Kidney (tissue), 14 donors: Measurements from ENCODE around the gene CCDC71L. TPM values are rescaled to one million over a fixed set of nuclear protein-coding genes. Genes with fewer than 3 reads are reported as not detected.

Experiments
- DNase-seq, 5 donors: peaks; one replicate each; pipeline ENCODE4 v3.0.0-alpha.2; 2013 to 2020
- FAIRE-seq: peaks from 2 replicates; lab custom pipeline; 2012; peaks lifted over from hg19 to GRCh38; lab: Jason Lieb, UNC
- H3K27ac ChIP-seq, 2 donors: one replicate each; pipeline ENCODE4 v1.7.0; 2013; ENCODE audit warnings: low read depth in 2 of 2, low read length in 2 of 2, inconsistent platforms in 1 of 2
- H3K27me3 ChIP-seq: one replicate; pipeline ENCODE4 v1.7.1; 2013; ENCODE audit warnings: low read length, inconsistent platforms; ENCODE audit not compliant: control insufficient read depth, insufficient read depth
- H3K36me3 ChIP-seq, 3 donors: one replicate each; pipeline versions ENCODE4 v1.7.0 to v1.7.1; 2013; ENCODE audit warnings: low read length in 3 of 3, control low read depth in 1 of 3, inconsistent platforms in 1 of 3; ENCODE audit not compliant: insufficient read depth in 3 of 3, control insufficient read depth in 2 of 3
- H3K4me1 ChIP-seq, 3 donors: one replicate each; pipeline versions ENCODE4 v1.7.0 to v1.7.1; 2013; ENCODE audit warnings: low read length in 3 of 3, inconsistent platforms in 1 of 3, low read depth in 1 of 3; ENCODE audit not compliant: control insufficient read depth in 2 of 3, insufficient read depth in 2 of 3
- H3K4me3 ChIP-seq, 3 donors: one replicate each; pipeline versions ENCODE4 v1.7.0 to v1.8.1; 2013; ENCODE audit warnings: low read length in 3 of 3, control low read depth in 1 of 3, inconsistent platforms in 1 of 3
- H3K9ac ChIP-seq, 3 donors: one replicate each; pipeline versions ENCODE4 v1.7.0 to v1.7.1; 2013; ENCODE audit warnings: low read length in 3 of 3, control low read depth in 1 of 3, inconsistent platforms in 1 of 3
- H3K9me3 ChIP-seq, 3 donors: one replicate each; pipeline versions ENCODE4 v1.7.0 to v1.7.1; 2013; ENCODE audit warnings: low read length in 3 of 3, control low read depth in 1 of 3, inconsistent platforms in 1 of 3; ENCODE audit not compliant: control insufficient read depth in 2 of 3, insufficient read depth in 1 of 3
- intact Hi-C: fragments of 100-400 bp; cut with DNase I; formaldehyde crosslinking; loops from one replicate; pipeline ENCODE4 v1.11.1; 2022
- polyA plus RNA-seq: library from polyadenylated mRNA; stranded (reverse); fragments of 350-450 nt; fragmentation: Illumina TruSeq; extraction: RNeasy Lipid Tissue Mini Kit (QIAGEN cat#74804); gene quantifications from one replicate; pipeline ENCODE4 v1.2.3, GENCODE V29; 2014; ENCODE audit warnings: low read depth, low replicate concordance; ENCODE audit not compliant: insufficient read depth
- total RNA-seq: library from RNA; stranded (reverse); fragmentation: NEBNext Ultra II Directional; extraction: Animal tissue kit (Norgen Biotek cat#: 25700); gene quantifications from one replicate; pipeline ENCODE4 v1.2.1, GENCODE V29; 2021
- TF ChIP-seq, protein P1 (sequence below): IDR thresholded peaks from 3 replicates; pipeline ENCODE4 v1.5.1; 2012; ENCODE audit warnings: mild to moderate bottlenecking, moderate library complexity, borderline replicate concordance; ENCODE audit not compliant: insufficient read depth; ENCODE audit errors: extremely low read depth
- donor health status: control.
- donor health status: control.
- donor health status: control.
- donor health status: control.
- donor health status: control.
- donor health status: DM: yes; HTN: yes; CAD: no.
- donor health status: Normal renal cell carcinoma (clear cell type).

The CCDC71L gene
- total and polyA plus RNA-seq, 2 donors from 2014 or later: 9.4 to 26.2 TPM

GRCh38 chr7:106664343-106664742, 3.4 kb upstream of the CCDC71L start:
- Histone ChIP-seq H3K9me3 (no peaks in the 10 kb centered on the region), H3K27ac (no peak overlapping the region), H3K4me1 (peaks cover 0 to 3% (median 0%) of the 10 kb centered on the region in 3 donors), H3K9ac (no peak overlapping the region), H3K27me3 (no peaks in the 10 kb centered on the region), H3K4me3 (no peak overlapping the region), H3K36me3 (no peaks in the 10 kb centered on the region)
- DNase-seq: no peak
- intact Hi-C loops: loop anchor here (10.0 kb wide), 1 partner anchor 70 kb away; no protein-coding TSS in a partner anchor
- TF ChIP-seq, protein P1, sequence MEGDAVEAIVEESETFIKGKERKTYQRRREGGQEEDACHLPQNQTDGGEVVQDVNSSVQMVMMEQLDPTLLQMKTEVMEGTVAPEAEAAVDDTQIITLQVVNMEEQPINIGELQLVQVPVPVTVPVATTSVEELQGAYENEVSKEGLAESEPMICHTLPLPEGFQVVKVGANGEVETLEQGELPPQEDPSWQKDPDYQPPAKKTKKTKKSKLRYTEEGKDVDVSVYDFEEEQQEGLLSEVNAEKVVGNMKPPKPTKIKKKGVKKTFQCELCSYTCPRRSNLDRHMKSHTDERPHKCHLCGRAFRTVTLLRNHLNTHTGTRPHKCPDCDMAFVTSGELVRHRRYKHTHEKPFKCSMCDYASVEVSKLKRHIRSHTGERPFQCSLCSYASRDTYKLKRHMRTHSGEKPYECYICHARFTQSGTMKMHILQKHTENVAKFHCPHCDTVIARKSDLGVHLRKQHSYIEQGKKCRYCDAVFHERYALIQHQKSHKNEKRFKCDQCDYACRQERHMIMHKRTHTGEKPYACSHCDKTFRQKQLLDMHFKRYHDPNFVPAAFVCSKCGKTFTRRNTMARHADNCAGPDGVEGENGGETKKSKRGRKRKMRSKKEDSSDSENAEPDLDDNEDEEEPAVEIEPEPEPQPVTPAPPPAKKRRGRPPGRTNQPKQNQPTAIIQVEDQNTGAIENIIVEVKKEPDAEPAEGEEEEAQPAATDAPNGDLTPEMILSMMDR: no peak
- no peak for FAIRE-seq

DNA sequence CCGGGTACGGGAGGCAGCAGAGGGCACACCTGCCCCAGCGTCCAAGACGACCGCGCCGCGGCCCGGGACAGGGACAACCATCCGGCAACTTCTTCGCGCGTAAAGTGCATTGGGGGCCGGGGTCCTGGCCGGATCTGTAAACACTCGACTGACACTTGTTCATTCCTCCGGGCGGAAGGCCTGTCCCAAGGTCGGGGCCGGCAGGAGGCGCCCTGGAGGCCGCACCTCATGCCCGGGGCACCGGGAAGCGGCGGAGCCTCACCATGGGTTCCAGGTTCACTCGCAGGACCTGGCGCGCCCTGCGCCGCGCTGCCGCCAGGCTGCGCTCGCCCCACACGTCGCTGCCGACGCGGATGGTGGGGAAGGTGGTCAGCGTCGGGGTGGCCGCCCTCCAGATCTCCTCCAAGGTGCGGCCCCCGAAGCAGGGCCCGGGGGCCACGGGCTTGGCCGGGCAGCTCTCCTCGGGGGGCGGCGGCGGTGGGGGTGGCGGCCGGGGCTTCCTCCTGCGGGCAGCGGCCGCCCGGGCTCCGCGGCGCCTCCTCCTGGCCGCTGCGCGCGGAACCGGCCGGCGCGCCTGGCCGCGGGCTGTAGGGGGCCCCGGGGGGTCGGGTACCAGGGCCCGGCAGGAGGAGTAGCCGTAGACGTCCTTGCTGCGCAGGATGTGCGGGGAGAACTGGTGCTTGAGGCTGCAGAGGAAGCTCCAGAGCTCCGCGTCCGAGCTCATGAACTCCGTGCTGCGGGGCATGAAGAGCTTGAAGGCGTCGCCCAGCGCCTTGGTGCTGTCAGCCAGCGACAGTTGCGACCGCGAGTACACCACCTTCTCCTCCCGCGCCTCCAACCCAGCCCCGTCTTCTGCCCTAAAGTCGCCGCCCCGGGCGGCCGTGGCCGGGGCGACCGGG, 746 bp downstream of the CCDC71L start:
- DNase-seq: peak; percentile 80 to 92 (median 88)
- intact Hi-C loops: loop anchor here (10.0 kb wide), 1 partner anchor 75 kb away; no protein-coding TSS in a partner anchor
- H3K4me1 ChIP-seq: peaks cover 0 to 7% (median 3%) of the 10 kb centered on the region in 3 donors
- TF ChIP-seq, protein P1: peak; percentile 60
- H3K9me3 ChIP-seq: no peaks in the 10 kb centered on the region
- no peaks in the 10 kb centered on the region for H3K36me3 ChIP-seq
- no peaks in the 10 kb centered on the region for H3K27me3 ChIP-seq
- H3K4me3 ChIP-seq: peak overlapping the region; percentile 60 to 89 (median 62)
- H3K9ac ChIP-seq: peak overlapping the region; percentile 28 to 96 (median 73)
- FAIRE-seq: no peak
- H3K27ac ChIP-seq: peak overlapping the region; percentile 78 to 93

DNA sequence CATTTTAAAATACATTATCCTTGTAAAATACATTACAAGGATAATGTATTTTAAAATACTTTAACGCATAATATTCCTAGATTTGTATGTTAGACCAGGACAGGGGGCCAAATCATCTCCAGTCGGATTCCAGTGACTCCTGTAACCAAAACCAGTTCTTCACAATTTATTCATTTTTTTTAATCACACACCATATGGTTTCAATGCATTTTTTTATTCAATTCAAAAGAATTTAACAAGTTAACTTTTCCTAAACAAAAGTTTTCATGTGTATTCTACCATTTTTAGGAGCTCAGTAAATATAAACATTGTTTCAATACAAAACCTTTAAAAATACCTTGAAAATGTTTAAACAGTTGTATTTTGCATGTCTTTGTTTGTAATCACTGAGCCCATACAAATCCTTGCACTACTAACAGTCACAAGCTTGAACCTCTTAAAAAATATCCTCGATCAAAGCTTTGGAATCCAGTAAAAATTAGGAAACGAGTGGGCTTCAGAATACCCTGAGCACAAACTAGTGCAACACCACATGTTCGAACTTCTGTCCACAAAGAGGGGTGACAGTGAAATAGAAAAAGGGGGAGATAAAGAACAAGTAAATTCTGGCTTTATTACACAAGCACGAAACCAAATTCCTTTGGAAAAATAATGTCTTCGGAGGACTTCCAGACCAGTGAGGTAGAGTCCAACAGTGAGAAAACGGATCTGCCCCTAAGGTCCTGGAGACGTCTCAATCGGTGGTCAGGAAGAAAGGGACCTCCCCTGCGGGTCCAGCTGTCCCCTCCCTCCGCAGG, 1.6 kb downstream of the CCDC71L start:
- intact Hi-C loops: no loop called here
- peaks cover 0 to 7% (median 3%) of the 10 kb centered on the region in 3 donors for H3K4me1 ChIP-seq
- peak overlapping the region; percentile 9 to 95 (median 68) for H3K9ac ChIP-seq
- H3K27me3 ChIP-seq: no peaks in the 10 kb centered on the region
- H3K27ac ChIP-seq: peak overlapping the region; percentile 4 to 93
- no peaks in the 10 kb centered on the region for H3K36me3 ChIP-seq
- peak overlapping the region; percentile 50 to 81 (median 60) for H3K4me3 ChIP-seq
- FAIRE-seq (no peak), DNase-seq (peak in 1 of 5 donors; percentile 4)
- no peaks in the 10 kb centered on the region for H3K9me3 ChIP-seq
- TF ChIP-seq, protein P1: no peak
